ENCODE results near the gene ANKRD23. TPM values are rescaled to one million over a fixed set of nuclear protein-coding genes. Genes with fewer than 3 reads are reported as not detected.

ANKRD23 gene
- total and polyA plus RNA-seq, 2 of the 8 experiments (the other 6 are each of a cell fraction or from before 2014, with no cell fraction given), result 3.4 to 3.5 TPM

GRCh38 chr2:96801786-96802595 lies 41.8 kb downstream of the ANKRD23 start:
- H3K18ac ChIP-seq (ENCODE audit: extremely low read depth, low read length), result no peak overlapping the region; the same call in 1 of the 2 replicates

More at GRCh38 chr2:96801786-96802595, 41.8 kb downstream of the ANKRD23 start:
- Histone ChIP-seq H3K79me2 (ENCODE audit: control insufficient read depth in 1 of 2, insufficient read depth in 2 of 2, low read length in 2 of 2) (no peaks in the 10 kb centered on the region), H4K91ac (replicated peaks; ENCODE audit: insufficient read length, low read length) (no peak overlapping the region), H3K56ac (replicated peaks; ENCODE audit: insufficient read length, low read depth, low read length) (peak overlapping the region; percentile 86), H3K36me3 (ENCODE audit: control insufficient read depth in 2 of 4, insufficient read depth in 4 of 4, low read length in 3 of 4) (peaks cover 0 to 6% (median 5%) of the 10 kb centered on the region in 4 experiments; a peak in 3 of 8 replicates), H2BK120ac (replicated peaks; ENCODE audit: low read depth, low read length) (no peak overlapping the region), H3K9ac (replicated peaks in 1 of 4; ENCODE audit: extremely low read depth in 1 of 4, low read depth in 3 of 4, low read length in 3 of 4) (peak overlapping the region in 1 of 4 experiments; percentile 9; a peak in 2 of 7 replicates), H2AFZ (ENCODE audit: low read length) (no peak overlapping the region), H4K8ac (ENCODE audit: extremely low read depth, insufficient read depth, low read length) (peak overlapping the region; percentile 53; the same call in 1 of the 2 replicates), H2AK5ac (ENCODE audit: low read depth, low read length) (peak overlapping the region; percentile 99; the same call in 1 of the 2 replicates), H3K27me3 (replicated peaks in 1 of 4; ENCODE audit: control insufficient read depth in 3 of 4, extremely low read depth in 1 of 4, insufficient read depth in 3 of 4, low read length in 3 of 4) (no peaks in the 10 kb centered on the region), H3K4me2 (ENCODE audit: insufficient read depth in 1 of 2, low read depth in 2 of 2, low read length in 2 of 2) (no peak overlapping the region), H3K23ac (ENCODE audit: insufficient read length) (no peak overlapping the region), H3K23me2 (ENCODE audit: low read depth, low read length) (peaks cover 7% of the 10 kb centered on the region; the same call in 1 of the 2 replicates), H3K4me3 (ENCODE audit: extremely low read depth in 1 of 4, insufficient read depth in 2 of 4, low read depth in 3 of 4, low read length in 4 of 4) (no peak overlapping the region), H3K27ac (ENCODE audit: low read depth, low read length) (peak overlapping the region; percentile 68; the same call in 1 of the 2 replicates), H3K9me3 (ENCODE audit: insufficient read depth in 2 of 2, low read depth in 1 of 2, low read length in 1 of 2) (no peaks in the 10 kb centered on the region), H2BK20ac (ENCODE audit: low read length) (peak overlapping the region; percentile 94), H2BK15ac (ENCODE audit: low read length) (peak overlapping the region; percentile 40; the same call in 1 of the 2 replicates), H3K4me1 (replicated peaks in 1 of 4; ENCODE audit: control insufficient read depth in 3 of 4, insufficient read depth in 4 of 4, low read length in 3 of 4) (no peaks in the 10 kb centered on the region; a peak in 2 of 7 replicates), H3K79me1 (ENCODE audit: low read depth, low read length) (no peaks in the 10 kb centered on the region), H2BK12ac (ENCODE audit: low read depth, low read length) (peak overlapping the region; percentile 93), H4K5ac (ENCODE audit: insufficient read length, low read depth, low read length) (no peak overlapping the region), H2BK5ac (ENCODE audit: low read depth, low read length) (peak overlapping the region; percentile 84), H3K14ac (ENCODE audit: insufficient read length) (no peak overlapping the region), H4K20me1 (replicated peaks in 1 of 2; ENCODE audit: control insufficient read depth in 1 of 2, insufficient read depth in 2 of 2, low read length in 2 of 2) (peaks cover 0 to 5% of the 10 kb centered on the region in 2 experiments), H3K4ac (replicated peaks; ENCODE audit: insufficient read length, low read depth, low read length) (peak overlapping the region; percentile 38)
- FAIRE-seq, result no peak
- WGBS, 2 experiments (ENCODE audit: extremely low coverage in 1 of 2, insufficient coverage in 1 of 2, insufficient read length in 1 of 2, insufficient replicate concordance in 2 of 2, low coverage in 1 of 2, low lambda C conversion rate in 2 of 2, missing lambda C conversion rate in 1 of 2), result 84% methylated on average over 10 of the region's 10 CpGs; no CpG with 5 or more reads in 1 of the 2 experiments
- POLR2A ChIA-PET (ENCODE audit: partially characterized antibody), result no interaction called here
- no peak for DNase-seq (ENCODE audit: low read depth in 1 of 2, low spot score in 2 of 2)
- CTCF ChIA-PET (ENCODE audit: partially characterized antibody), result interaction anchor here (0.8 to 2.0 kb wide), 8 partner anchors 32 to 293 kb away, joined by 3 to 10 read pairs (median 5); no protein-coding TSS in a partner anchor
- no peak for TF ChIP-seq YY1 (IDR thresholded peaks at IDR 0.05; ENCODE audit: low read depth, low read length)
- no peak for TF ChIP-seq RFX5 (IDR thresholded peaks at IDR 0.05; ENCODE audit: borderline replicate concordance, low read depth, low read length)

Measured in H1 (cell line).